Measurements from ENCODE around the gene H6PD. TPM values are rescaled to one million over a fixed set of nuclear protein-coding genes. Genes with fewer than 3 reads are reported as not detected.
A peak's percentile ranks its signal among the peaks of the same experiment; 100 is the strongest.

The H6PD gene
- polyA plus RNA-seq, 1 donor (not counting 4 experiments of a cell fraction or from before 2014, with no cell fraction given): 3.3 TPM

DNA sequence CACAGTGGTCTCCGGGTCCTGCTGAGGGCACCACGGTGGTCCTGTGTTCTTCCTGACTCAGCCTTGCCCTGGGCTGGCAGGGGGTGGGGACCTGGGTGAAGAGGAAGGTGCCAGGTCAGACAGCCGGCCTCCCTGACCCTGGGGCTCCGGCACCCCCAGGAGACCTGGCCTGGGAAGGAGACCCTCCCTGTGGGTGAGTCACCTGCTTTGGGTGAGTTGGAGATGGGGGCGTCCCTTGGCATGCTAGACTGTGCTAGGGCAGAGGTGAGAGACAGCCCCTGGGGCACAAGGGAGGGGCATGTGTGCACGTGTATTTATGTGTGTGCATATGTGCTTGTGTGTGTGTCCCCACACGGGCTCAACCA lies 81.5 kb downstream of the H6PD start:
- TF ChIP-seq, protein P1, sequence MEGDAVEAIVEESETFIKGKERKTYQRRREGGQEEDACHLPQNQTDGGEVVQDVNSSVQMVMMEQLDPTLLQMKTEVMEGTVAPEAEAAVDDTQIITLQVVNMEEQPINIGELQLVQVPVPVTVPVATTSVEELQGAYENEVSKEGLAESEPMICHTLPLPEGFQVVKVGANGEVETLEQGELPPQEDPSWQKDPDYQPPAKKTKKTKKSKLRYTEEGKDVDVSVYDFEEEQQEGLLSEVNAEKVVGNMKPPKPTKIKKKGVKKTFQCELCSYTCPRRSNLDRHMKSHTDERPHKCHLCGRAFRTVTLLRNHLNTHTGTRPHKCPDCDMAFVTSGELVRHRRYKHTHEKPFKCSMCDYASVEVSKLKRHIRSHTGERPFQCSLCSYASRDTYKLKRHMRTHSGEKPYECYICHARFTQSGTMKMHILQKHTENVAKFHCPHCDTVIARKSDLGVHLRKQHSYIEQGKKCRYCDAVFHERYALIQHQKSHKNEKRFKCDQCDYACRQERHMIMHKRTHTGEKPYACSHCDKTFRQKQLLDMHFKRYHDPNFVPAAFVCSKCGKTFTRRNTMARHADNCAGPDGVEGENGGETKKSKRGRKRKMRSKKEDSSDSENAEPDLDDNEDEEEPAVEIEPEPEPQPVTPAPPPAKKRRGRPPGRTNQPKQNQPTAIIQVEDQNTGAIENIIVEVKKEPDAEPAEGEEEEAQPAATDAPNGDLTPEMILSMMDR (optimal IDR thresholded peaks at IDR 0.05 in 1 of 3, IDR thresholded peaks at IDR 0.05 in 1 of 3, conservative IDR thresholded peaks at IDR 0.05 in 1 of 3; ENCODE audit: extremely low read depth in 1 of 3, insufficient read depth in 2 of 3, low read length in 3 of 3): no peak
- no peak for TF ChIP-seq EZH2 (IDR thresholded peaks at IDR 0.05; ENCODE audit: low read length)
- dilution Hi-C loops (cut with MboI; ENCODE audit: extremely low pct_ligation_motif_present, low sequenced_read_pairs): no loop called here
- Histone ChIP-seq H2AFZ (ENCODE audit: control insufficient read depth, low read length) (no peak overlapping the region), H3K4me3 (ENCODE audit: control insufficient read depth in 2 of 3, extremely low read depth in 1 of 3, insufficient read depth in 2 of 3, low read depth in 1 of 3, low read length in 3 of 3) (no peak overlapping the region), H3K9ac (ENCODE audit: control insufficient read depth, extremely low read depth, insufficient read depth, low read length) (peak overlapping the region; percentile 61), H3K36me3 (ENCODE audit: control insufficient read depth in 2 of 2, extremely low read depth in 1 of 2, insufficient read depth in 2 of 2, low read length in 2 of 2) (peaks cover 3 to 10% of the 10 kb centered on the region in 2 experiments), H3K27ac (ENCODE audit: control insufficient read depth, insufficient read depth, low read length) (peak overlapping the region; percentile 58), H3K4me1 (ENCODE audit: control insufficient read depth, extremely low read depth, insufficient read depth, low read length) (peaks cover 34% of the 10 kb centered on the region), H3K9me1 (ENCODE audit: control insufficient read depth, extremely low read depth, insufficient read depth, low read length) (peaks cover under 1% of the 10 kb centered on the region), H3K4me2 (ENCODE audit: control insufficient read depth, extremely low read depth, insufficient read depth, low read depth, low read length) (peak overlapping the region; percentile 27), H3K79me2 (ENCODE audit: control insufficient read depth, insufficient read depth, low read length) (peaks cover 68% of the 10 kb centered on the region), H3K27me3 (ENCODE audit: control insufficient read depth, extremely low read depth, insufficient read depth, low read length) (no peaks in the 10 kb centered on the region), H4K20me1 (ENCODE audit: control insufficient read depth, extremely low read depth, insufficient read depth, low read length) (peaks cover 6% of the 10 kb centered on the region), H3K9me3 (ENCODE audit: control insufficient read depth, low read depth, low read length) (no peaks in the 10 kb centered on the region)
- DNase-seq (ENCODE audit: low read depth, low spot score) (no peak), FAIRE-seq (no peak)

DNA sequence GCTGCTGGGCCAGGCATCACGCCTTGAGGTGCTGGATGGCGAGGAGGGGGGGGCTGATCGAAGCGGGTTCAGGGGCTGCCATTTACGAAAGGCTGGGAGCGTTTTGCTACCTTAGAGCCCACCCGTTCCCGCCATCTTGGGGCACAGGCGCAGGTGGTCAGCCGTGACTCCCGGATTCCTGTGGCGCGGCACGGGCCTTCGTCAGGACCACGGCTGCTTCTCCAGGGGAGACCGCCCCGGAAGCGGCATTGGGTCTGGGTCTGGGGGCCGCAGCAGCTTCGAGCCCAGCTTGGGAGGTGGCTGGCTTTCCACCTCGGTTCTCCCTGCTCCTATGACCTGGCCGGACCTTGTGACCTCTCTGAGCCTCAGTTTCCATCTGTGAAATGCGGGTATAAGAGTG lies 81.9 kb downstream of the H6PD start:
- H3K79me2 ChIP-seq (ENCODE audit: control insufficient read depth, insufficient read depth, low read length): peaks cover 63% of the 10 kb centered on the region
- no peaks in the 10 kb centered on the region for H3K9me3 ChIP-seq (ENCODE audit: control insufficient read depth, low read depth, low read length)
- H3K4me3 ChIP-seq (ENCODE audit: control insufficient read depth in 2 of 3, extremely low read depth in 1 of 3, insufficient read depth in 2 of 3, low read depth in 1 of 3, low read length in 3 of 3): no peak overlapping the region
- H3K4me2 ChIP-seq (ENCODE audit: control insufficient read depth, extremely low read depth, insufficient read depth, low read depth, low read length): no peak overlapping the region
- no peak for DNase-seq (ENCODE audit: low read depth, low spot score)
- no peaks in the 10 kb centered on the region for H3K27me3 ChIP-seq (ENCODE audit: control insufficient read depth, extremely low read depth, insufficient read depth, low read length)
- H3K27ac ChIP-seq (ENCODE audit: control insufficient read depth, insufficient read depth, low read length): peak overlapping the region; percentile 58
- peaks cover 2% of the 10 kb centered on the region for H3K9me1 ChIP-seq (ENCODE audit: control insufficient read depth, extremely low read depth, insufficient read depth, low read length)
- peak overlapping the region; percentile 61 for H3K9ac ChIP-seq (ENCODE audit: control insufficient read depth, extremely low read depth, insufficient read depth, low read length)
- peaks cover 38% of the 10 kb centered on the region for H3K4me1 ChIP-seq (ENCODE audit: control insufficient read depth, extremely low read depth, insufficient read depth, low read length)
- H4K20me1 ChIP-seq (ENCODE audit: control insufficient read depth, extremely low read depth, insufficient read depth, low read length): peaks cover 6% of the 10 kb centered on the region
- TF ChIP-seq, protein P1 (optimal IDR thresholded peaks at IDR 0.05 in 1 of 3, IDR thresholded peaks at IDR 0.05 in 1 of 3, conservative IDR thresholded peaks at IDR 0.05 in 1 of 3; ENCODE audit: extremely low read depth in 1 of 3, insufficient read depth in 2 of 3, low read length in 3 of 3): no peak
- no peak for TF ChIP-seq EZH2 (IDR thresholded peaks at IDR 0.05; ENCODE audit: low read length)
- no peak overlapping the region for H2AFZ ChIP-seq (ENCODE audit: control insufficient read depth, low read length)
- peaks cover 3 to 9% of the 10 kb centered on the region in 2 experiments for H3K36me3 ChIP-seq (ENCODE audit: control insufficient read depth in 2 of 2, extremely low read depth in 1 of 2, insufficient read depth in 2 of 2, low read length in 2 of 2)
- FAIRE-seq: no peak
- dilution Hi-C loops (cut with MboI; ENCODE audit: extremely low pct_ligation_motif_present, low sequenced_read_pairs): no loop called here

Measured in keratinocyte (primary cell).